SK-N-MC (cell line): Measurements from ENCODE around the gene AKT3.

Experiments
- DNase-seq: peaks from one replicate; pipeline ENCODE4 v3.0.0-alpha.2; 2011; ENCODE audit warnings: low read depth, low spot score
- H3K27ac ChIP-seq: fragments of 200-600 bp; sonication (generic); 2 replicates; pipeline ENCODE4 v1.5.1; 2016; ENCODE audit warnings: mixed run types
- H3K36me3 ChIP-seq: fragments of 200-600 bp; sonication (generic); 2 replicates; pipeline ENCODE4 v1.6.1; 2017; ENCODE audit warnings: antibody characterized with exemption, low read length, mixed read lengths; ENCODE audit not compliant: insufficient read depth
- H3K4me3 ChIP-seq: fragments of 200-600 bp; sonication (generic); 2 replicates; pipeline ENCODE4 v1.5.1; 2016
- H3K9ac ChIP-seq: fragments of 200-600 bp; sonication (generic); 2 replicates; pipeline ENCODE4 v1.8.0; 2017; ENCODE audit warnings: mixed run types, mixed read lengths; ENCODE audit not compliant: insufficient read length
- H3K9me3 ChIP-seq: fragments of 200-600 bp; sonication (generic); 2 replicates; pipeline ENCODE4 v1.6.1; 2017; ENCODE audit warnings: low read depth, mild to moderate bottlenecking, antibody characterized with exemption, low read length, moderate library complexity, mixed read lengths
- EZH2 ChIP-seq: fragments of 200-600 bp; sonication (generic); IDR thresholded peaks from one replicate; pipeline ENCODE4 v1.6.1; 2017; ENCODE audit warnings: antibody characterized with exemption
- FOXP2 ChIP-seq: optimal IDR thresholded peaks from 2 replicates; pipeline ENCODE3; 2011; ENCODE audit warnings: mild to moderate bottlenecking, moderate library complexity; ENCODE audit not compliant: insufficient read depth; ENCODE audit errors: extremely low read length, control extremely low read depth
- POLR2AphosphoS5 ChIP-seq: IDR thresholded peaks from 2 replicates; pipeline ENCODE4 v1.6.1; 2012; ENCODE audit warnings: mild to moderate bottlenecking, low read depth, low read length, borderline replicate concordance

AKT3 gene

DNA sequence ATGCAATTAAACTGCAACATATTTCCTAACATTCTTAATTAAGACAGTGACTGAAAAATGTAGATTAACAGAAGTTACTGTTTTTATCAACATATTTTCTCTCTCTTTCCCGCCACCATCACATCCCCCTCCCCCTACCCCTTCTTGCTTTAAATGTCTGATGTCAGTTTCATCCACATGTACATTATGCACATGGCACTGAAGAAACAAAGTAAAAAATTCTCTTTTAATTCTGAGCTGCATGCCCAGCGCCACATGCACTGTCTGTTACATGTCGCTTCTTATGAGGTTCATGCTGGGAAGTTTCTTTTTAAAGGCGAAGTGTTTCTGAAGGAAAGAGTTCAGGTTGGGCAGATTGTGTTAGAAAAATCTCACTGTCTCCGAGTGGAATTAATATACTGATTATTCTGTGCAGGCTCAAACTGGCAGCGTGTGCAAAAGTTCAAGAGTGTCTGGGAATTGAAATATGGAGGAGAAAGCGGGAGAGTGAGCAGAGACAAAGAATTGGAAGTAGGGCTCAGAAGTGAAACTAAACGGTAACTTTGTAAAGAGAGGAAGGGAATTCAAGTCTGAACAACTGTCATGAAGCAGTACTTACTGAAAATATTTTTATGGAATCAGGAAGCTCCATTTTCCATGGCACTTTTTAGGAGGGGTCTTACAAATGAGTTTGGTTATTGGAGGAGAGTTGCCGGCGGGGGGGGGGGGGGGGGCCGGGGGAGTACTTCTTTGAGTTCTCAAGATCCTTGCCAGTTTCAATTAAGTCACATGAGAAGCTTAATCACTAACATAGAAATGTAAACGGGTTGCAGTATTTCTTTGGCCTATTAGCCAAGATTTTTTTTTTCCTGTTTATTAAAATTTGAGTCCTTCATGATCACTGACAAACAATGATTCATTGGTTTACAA lies 376.6 kb downstream of the AKT3 start:
- TF ChIP-seq POLR2AphosphoS5, result no peak
- TF ChIP-seq FOXP2, result no peak
- TF ChIP-seq EZH2, result no peak
- Histone ChIP-seq H3K27ac (peak overlapping the region; percentile 79), H3K9ac (peak overlapping the region; percentile 69), H3K9me3 (no peaks in the 10 kb centered on the region), H3K4me3 (peak overlapping the region; percentile 64), H3K36me3 (no peaks in the 10 kb centered on the region)
- no peak for DNase-seq

- Histone ChIP-seq H3K27ac (no peak overlapping the region), H3K9me3 (no peaks in the 10 kb centered on the region), H3K9ac (no peak overlapping the region), H3K4me3 (no peak overlapping the region), H3K36me3 (no peaks in the 10 kb centered on the region)
- TF ChIP-seq POLR2AphosphoS5 (no peak), EZH2 (no peak)
- no peak for DNase-seq
Observed at GRCh38 chr1:243471754-243472745, 378.0 kb downstream of the AKT3 start.

DNA sequence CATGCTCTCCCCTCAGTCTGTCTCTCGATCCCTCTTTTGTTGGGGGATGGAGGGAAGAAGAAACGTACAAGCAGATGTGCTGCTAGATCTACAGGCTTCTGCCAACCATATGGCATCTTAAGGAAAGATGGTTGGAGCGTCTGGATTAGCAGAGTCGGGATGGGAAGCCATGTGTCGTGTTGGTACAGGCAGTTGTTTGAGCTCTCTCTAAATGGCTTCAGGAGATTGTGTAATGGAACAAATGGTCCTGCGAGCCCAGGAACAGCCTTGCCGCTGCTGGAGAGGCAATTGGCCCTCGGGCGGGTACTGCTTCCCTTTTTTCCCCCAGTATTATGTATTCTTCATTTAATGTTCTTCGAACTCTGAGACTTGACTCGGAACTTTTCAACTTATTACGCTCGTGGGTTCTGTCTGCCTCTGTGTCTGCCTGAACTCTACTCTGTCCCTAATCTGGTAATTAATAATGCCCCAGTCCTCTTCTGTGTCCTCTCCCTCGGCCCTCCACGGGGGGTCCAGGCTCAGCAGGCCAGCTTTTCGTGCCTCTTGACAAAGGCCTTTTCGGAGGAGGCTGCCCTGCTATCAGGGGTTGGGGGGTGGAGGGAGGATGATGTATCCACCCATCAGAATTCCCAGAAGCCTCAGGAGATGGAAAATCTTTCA lies 378.9 kb downstream of the AKT3 start:
- Histone ChIP-seq H3K36me3 (no peaks in the 10 kb centered on the region), H3K4me3 (no peak overlapping the region), H3K9ac (no peak overlapping the region), H3K9me3 (no peaks in the 10 kb centered on the region), H3K27ac (no peak overlapping the region)
- DNase-seq, result no peak
- TF ChIP-seq EZH2, result no peak
- TF ChIP-seq POLR2AphosphoS5, result no peak
- no peak for TF ChIP-seq FOXP2

- no peak overlapping the region for H3K4me3 ChIP-seq
- no peaks in the 10 kb centered on the region for H3K9me3 ChIP-seq
- no peak for DNase-seq
- H3K36me3 ChIP-seq, result no peaks in the 10 kb centered on the region
- H3K9ac ChIP-seq, result no peak overlapping the region
- no peak for TF ChIP-seq POLR2AphosphoS5
- TF ChIP-seq EZH2, result no peak
- TF ChIP-seq FOXP2, result no peak
- H3K27ac ChIP-seq, result no peak overlapping the region
Observed at GRCh38 chr1:243470502-243470901, 379.5 kb downstream of the AKT3 start.

DNA sequence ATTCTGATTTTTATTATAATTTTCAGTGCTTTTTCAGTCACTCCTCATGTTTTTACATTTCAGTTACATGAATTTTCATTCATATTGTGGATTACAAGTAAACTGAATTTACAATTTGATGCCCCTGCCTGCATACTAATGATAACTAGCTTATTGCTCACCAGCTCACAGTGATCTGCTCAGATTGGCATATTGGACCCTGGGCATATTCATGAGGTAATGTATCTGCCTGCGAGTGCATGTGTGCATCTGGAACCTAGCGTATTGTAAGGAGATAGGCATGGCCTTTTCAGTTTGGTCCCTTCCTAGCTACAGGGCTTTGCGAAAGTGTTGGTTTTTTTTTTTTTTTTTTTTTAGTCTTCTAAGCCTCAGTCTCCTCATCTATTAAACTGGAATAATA lies 380.5 kb downstream of the AKT3 start:
- Histone ChIP-seq H3K9me3 (no peaks in the 10 kb centered on the region), H3K27ac (no peak overlapping the region), H3K9ac (no peak overlapping the region), H3K4me3 (no peak overlapping the region), H3K36me3 (no peaks in the 10 kb centered on the region)
- TF ChIP-seq FOXP2 (no peak), POLR2AphosphoS5 (no peak)
- no peak for DNase-seq

DNA sequence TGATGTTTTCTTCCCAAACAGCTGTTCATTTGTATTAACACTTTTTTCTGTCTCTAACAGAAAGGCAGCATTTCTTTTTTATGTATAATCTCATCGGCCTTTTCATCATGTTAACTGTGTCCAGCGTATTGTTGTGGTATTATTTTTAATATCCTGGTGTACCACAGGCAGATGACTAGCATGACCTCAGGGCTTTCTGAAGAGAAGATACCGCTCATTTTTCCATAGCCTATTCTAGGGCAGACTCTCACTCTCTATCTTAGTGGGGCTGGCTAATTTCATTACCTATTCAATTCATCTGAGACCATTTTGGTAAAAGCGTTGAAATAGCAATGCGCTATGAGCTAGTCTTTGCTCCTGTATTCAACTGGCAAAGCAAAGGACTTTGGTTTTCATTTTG lies 384.3 kb downstream of the AKT3 start:
- H3K4me3 ChIP-seq, result no peak overlapping the region
- no peaks in the 10 kb centered on the region for H3K36me3 ChIP-seq
- TF ChIP-seq FOXP2 (no peak), EZH2 (no peak), POLR2AphosphoS5 (no peak)
- H3K9me3 ChIP-seq, result no peaks in the 10 kb centered on the region
- no peak overlapping the region for H3K9ac ChIP-seq
- no peak overlapping the region for H3K27ac ChIP-seq
- DNase-seq, result no peak

- no peak overlapping the region for H3K4me3 ChIP-seq
- H3K9ac ChIP-seq, result no peak overlapping the region
- no peak for DNase-seq
- H3K27ac ChIP-seq, result no peak overlapping the region
- no peaks in the 10 kb centered on the region for H3K36me3 ChIP-seq
- H3K9me3 ChIP-seq, result no peaks in the 10 kb centered on the region
- TF ChIP-seq FOXP2 (no peak), EZH2 (no peak), POLR2AphosphoS5 (no peak)
Observed at GRCh38 chr1:243465081-243465480, 385.0 kb downstream of the AKT3 start.

DNA sequence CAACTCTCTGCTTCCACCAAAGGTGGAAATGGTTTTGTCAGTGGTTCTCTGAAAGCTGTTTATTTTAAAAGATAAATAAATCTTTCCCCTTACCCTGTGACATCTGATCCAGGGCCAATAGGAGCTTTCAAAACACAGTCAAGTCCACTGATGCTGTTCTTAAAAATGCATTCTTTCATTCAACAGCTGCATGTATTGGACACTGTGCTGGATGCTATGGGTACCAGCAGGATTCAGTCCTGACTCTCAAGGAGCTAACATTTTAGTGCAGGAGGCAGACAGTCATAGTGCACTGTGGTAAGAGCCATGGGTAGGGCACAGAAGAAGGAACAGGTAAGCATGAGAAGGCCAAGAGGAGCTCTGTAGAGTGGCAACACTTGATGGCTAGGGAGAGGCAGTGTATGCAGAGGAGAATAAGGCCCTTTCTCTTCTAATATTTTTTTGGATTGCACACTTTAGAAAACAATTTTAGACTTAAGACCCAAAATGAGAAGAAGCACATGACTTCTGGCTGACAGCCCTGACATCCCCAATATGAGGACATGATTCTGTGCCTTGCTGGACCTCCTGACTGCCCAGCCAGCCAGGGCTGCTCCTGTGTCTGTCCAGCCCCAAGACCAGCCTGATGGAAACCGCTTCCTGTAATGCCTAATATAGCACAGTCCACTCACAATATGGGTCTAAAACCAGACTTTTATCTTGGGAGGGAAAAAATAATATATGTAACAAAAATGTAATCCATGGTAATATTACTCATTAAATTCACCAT lies 386.9 kb downstream of the AKT3 start:
- no peak overlapping the region for H3K4me3 ChIP-seq
- H3K9me3 ChIP-seq, result no peaks in the 10 kb centered on the region
- no peak overlapping the region for H3K9ac ChIP-seq
- H3K27ac ChIP-seq, result no peak overlapping the region
- H3K36me3 ChIP-seq, result no peaks in the 10 kb centered on the region
- no peak for DNase-seq
- TF ChIP-seq POLR2AphosphoS5 (no peak), EZH2 (no peak), FOXP2 (no peak)
